NK-92 (cell line): Measurements from ENCODE around the gene PITX1.
"Not testable (repeated sequence)": the region's sequence is repeated elsewhere in the genome, so short reads cannot be mapped to it uniquely, and the experiment has no call there.

ENCODE experiments used
- DNase-seq: peaks from one replicate; lab custom pipeline; 2025; ENCODE audit not compliant: unreplicated experiment; lab: John Stamatoyannopoulos, UW

The PITX1 gene

GRCh38 chr5:135033901-135034235 is at the start of gene PITX1:
PITX1 (minus strand) TSS chr5:135034228; CDS start chr5:135033881, 347 bp downstream.
- DNase-seq = no peak

- not testable (repeated sequence) for DNase-seq
These were observed 49.3 kb upstream of the PITX1 start for GRCh38 chr5:135083334-135083733.

GRCh38 chr5:135081240-135081639 is 47.2 kb upstream of the PITX1 start:
- no peak for DNase-seq

GRCh38 chr5:135079760-135080159 is 45.7 kb upstream of the PITX1 start:
- DNase-seq = no peak

GRCh38 chr5:135079099-135079681 is 45.2 kb upstream of the PITX1 start:
- DNase-seq = no peak

- no peak for DNase-seq
These were observed 42.8 kb upstream of the PITX1 start for GRCh38 chr5:135076801-135077200.

DNA sequence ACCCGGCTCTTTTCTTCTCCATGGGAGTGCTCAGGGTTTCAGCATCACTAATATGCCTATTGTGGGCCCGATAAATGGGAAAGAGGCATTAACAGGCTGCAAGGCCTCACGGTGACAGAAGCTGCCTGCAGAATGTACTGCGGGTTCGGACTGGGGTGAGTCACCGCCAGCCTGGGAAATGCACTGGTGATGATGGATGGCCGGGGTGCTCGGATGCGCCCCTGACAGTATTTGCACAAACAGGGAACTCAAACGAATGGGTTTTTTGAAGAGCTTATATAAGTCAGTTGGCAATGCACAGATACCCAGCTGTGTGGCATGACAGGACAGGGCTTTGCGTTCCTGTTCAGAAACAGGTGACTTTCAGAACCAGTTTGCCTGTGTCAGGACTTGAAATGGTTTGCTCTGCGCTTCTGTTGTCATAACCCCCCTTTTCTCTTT is 42.0 kb upstream of the PITX1 start:
- DNase-seq = no peak

- no peak for DNase-seq
These were observed 41.6 kb upstream of the PITX1 start for GRCh38 chr5:135075621-135076020.

DNA sequence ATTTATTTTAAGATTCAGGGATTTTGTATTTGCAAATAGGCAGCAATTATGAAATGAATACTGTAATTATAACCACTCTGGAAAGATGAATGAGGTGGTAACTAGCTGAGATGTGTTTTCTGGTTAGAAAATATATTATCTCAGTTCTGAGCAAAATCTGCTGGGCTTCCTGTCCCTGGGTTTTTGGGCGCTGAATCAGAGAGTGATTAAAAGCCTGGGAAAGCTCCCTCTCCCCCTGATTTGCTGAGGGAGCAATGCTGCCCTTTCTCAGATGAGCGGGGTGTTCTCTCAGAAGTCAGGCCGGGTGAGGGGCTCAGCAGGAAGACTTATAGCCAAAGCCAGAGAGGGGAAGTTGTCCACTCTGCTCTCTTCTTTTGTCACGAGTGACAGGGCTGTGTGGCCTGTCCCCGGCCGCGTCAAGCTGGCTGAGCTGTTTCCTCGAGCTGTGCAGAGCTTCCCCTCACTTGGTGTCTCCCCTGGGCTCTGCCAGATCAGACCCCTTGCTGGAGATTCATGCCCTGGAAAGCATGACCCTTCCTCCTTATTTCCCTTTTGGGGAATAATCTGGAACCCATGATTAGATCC is 39.8 kb upstream of the PITX1 start:
- no peak for DNase-seq

DNA sequence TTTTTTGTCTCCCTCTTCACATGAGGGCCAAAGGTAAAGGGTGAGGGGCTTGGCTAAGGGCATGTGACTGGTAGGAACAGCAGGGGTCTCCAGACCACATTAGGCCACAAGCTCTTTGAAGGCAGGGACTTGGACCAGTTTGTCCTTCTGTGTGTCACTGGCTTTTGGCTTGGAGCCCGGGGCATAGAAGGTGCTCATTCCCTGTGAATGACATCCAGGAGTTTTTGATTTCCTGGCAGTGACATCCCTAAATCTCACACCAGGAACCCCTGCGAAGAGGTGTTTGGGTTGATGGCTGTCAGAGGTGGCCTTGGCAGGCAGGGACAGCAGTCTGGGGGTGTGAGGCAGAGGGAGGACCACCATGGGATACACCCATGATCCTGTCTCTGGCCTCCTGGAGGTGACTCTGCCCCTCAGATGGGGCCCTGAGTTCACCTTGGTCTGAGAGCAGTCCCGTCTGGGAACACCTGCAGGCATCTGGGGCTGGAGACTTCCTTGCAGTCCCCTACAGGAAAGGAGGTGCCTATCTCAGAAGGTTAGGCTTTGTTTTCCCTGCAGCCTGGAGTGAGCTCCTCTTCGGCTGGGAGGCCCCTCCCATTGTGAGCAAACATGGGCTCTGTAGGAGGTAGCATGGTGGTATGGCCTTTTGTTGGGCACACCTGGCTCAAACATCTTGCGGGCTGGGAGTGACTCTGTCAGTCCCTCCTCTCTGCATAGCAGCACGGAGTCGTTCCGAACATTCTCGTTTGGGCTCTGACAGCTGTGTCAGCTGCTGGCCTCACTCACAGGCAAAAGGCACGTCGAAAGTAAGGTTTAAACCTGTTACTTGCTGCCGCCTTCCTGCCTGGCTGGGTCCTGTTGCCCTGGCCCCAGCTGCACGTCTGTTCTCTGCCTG is 38.6 kb upstream of the PITX1 start:
- DNase-seq = no peak

- DNase-seq = no peak
These were observed 37.3 kb upstream of the PITX1 start for GRCh38 chr5:135071311-135071710.

- no peak for DNase-seq
These were observed 36.0 kb upstream of the PITX1 start for GRCh38 chr5:135069895-135070657.

DNA sequence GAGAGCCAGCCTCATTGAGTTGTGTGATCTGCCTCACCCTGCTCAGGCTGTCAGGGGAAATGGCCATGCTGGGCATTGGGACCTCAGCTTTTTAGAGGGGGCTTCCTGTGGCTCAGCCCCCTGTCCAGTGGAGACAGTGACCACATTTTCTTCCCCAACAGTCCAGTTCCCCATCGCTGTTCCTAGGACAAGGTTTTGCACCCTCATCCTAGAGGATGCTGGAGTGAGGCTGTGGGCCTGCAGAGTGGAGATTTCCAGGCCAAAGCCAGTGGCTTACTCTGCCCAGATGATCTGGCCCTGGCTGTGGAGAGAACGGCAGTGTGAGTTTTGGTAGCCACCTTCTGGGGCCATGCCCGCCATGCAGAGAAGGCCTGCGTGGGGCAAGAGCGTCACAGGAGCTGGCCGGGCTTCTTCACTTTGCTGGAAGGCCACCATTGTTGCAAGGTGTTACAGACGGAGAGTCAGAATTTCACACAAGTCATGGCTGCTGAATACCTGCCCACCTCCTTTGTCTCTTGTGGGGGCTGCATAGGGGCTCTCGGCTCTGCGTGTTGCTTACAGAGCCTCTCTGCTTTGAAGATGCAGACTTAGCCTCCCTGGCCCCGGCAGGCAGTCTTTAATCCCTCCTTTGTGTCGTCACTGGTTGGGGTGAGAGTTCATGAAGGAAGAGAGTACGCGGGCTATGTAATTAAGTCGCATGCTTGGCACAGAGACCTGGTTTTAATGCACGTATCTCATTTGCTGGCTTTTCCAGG is 35.2 kb upstream of the PITX1 start:
- no peak for DNase-seq

GRCh38 chr5:135067587-135067986 is 33.6 kb upstream of the PITX1 start:
- no peak for DNase-seq

DNA sequence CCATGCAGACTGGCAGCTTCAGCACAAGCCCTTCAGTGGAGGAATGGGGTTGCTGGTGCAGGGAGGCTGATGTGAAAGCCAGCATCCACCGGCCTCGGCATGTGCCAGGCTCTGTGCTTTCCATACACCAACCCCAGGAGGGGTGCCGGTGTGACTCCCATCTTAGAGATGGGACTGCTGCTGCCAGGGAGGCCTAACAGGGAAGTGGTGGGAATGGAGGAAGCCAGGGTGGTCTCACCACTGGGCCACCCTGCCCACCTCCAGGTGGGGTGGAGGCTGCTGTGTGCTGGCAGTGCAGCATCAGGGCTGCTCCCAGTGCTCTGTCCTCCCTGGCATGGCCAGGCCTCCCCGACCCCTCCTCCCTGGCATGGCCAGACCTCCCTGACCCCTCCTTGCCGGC is 32.8 kb upstream of the PITX1 start:
- DNase-seq = no peak

DNA sequence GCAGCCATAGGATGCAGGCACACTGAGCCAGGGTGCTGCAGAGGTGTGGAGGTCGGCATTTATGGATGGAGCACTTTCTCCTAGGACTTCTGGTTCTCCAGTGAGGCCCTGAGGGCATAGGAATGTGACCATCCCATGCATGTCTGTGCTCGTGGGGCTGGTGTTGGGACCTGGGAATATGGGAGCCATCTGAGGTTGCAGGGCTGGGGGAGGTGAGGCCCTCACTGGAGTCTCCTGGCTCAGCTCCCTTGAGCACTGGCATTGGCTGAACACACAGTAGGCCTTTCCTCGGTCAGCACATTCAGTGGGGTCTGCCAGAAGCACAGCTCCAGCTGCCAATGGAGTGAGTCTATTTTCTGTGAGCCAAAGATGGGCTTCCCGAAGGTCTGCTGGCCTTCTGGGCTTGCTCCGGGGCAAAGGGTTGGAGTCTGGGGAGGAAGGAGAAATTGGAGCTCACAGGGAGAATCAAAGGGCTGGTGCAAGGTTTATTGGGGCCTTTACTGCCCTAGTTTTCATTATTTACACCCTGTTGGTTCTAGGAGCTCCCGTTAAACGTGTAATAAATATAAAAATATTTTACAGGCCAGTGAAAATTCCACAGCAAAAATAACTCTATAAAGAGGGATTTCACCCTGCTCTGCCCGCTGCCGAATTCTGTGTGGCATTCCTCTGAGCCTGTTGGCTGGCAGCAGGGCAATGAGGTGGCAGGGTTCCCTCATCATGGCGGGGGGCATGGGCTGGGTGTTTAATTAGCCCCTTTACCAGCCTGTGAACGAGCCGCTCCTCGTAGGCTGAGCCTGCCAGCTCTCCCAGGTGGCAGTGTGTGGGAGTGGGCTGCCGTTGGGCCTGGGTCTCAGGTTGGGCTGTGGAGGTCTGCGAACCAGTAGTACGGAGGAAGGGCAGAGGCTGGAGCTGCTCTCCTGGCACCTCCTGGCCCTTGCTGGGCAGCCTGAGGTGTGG is 31.6 kb upstream of the PITX1 start:
- no peak for DNase-seq

- no peak for DNase-seq
These were observed 30.2 kb upstream of the PITX1 start for GRCh38 chr5:135064235-135064570.

DNA sequence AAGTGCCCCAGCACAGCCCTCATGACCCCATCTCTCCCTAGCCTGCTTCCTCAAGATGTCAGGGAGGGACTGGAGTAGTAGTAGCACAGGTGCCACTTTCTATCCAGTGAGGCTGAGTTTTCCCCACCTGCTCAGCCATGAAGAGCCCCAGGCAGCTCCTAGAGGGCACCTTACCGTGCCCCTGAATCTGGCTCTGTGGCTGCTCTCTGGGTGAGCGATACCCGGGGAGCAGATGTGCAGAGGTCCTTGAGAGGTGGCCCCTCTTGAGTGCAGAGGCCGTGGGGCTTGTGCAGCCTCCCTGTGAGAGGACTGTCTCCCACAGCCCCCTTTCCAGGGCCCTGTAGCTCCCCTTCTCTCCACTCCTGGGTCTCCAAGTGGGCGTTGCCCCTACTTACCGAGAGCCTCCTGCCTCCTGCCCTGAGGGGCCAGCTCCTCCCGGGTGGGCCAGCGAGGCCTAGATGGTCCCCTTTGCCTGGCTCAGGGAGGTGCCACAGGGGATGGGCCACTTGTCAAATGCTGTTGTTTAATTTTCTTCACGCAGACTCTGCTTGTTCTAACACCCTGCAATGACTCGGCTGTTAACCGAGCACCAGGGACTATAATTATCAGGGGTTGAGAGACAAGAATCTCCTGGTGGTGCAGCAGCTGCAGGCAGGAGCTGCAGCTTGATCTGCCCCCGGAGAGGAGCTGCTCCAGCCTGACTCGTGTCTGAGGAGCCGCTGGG is 29.6 kb upstream of the PITX1 start:
- no peak for DNase-seq

- no peak for DNase-seq
These were observed 29.0 kb upstream of the PITX1 start for GRCh38 chr5:135063056-135063445.
